Mesendoderm (in vitro differentiated cells): ENCODE results near the gene RAB1B.

Source experiments
- DNase-seq: peaks from one replicate; pipeline ENCODE4 v3.0.0; 2013
- H2AK5ac ChIP-seq: 2 replicates; pipeline ENCODE4 v1.6.1; 2013; ENCODE audit warnings: low read length, inconsistent platforms
- H2BK120ac ChIP-seq: 2 replicates; pipeline ENCODE4 v1.6.1; 2013; ENCODE audit warnings: low read depth, mild to moderate bottlenecking, low read length, moderate library complexity, mixed read lengths
- H2BK15ac ChIP-seq: replicated peaks from 2 replicates; pipeline ENCODE4 v1.6.1; 2013; ENCODE audit warnings: low read depth, mild to moderate bottlenecking, moderate library complexity
- H2BK5ac ChIP-seq: 2 replicates; pipeline ENCODE4 v1.6.1; 2013; ENCODE audit warnings: low read length, inconsistent platforms
- H3K18ac ChIP-seq: 2 replicates; pipeline ENCODE4 v1.6.1; 2013; ENCODE audit warnings: mild to moderate bottlenecking, low read length, mixed read lengths
- H3K23ac ChIP-seq: one replicate; pipeline ENCODE4 v1.6.1; 2013; ENCODE audit warnings: low read length
- H3K27ac ChIP-seq: 2 replicates; pipeline ENCODE4 v1.5.1; 2013; ENCODE audit warnings: low read depth, mild to moderate bottlenecking, inconsistent platforms, low read length, moderate library complexity
- H3K27me3 ChIP-seq: 2 replicates; pipeline ENCODE4 v1.6.1; 2013; ENCODE audit warnings: low read length, control low read depth, mild to moderate bottlenecking, inconsistent platforms; ENCODE audit not compliant: insufficient read depth, poor library complexity
- H3K36me3 ChIP-seq: 2 replicates; pipeline ENCODE4 v1.6.1; 2013; ENCODE audit warnings: low read length, inconsistent platforms; ENCODE audit not compliant: control insufficient read depth, insufficient read depth
- H3K4ac ChIP-seq: one replicate; pipeline ENCODE4 v1.6.1; 2013; ENCODE audit warnings: low read depth, mild to moderate bottlenecking, low read length, moderate library complexity
- H3K4me1 ChIP-seq: 2 replicates; pipeline ENCODE4 v1.6.1; 2013; ENCODE audit warnings: low read depth, low read length, inconsistent platforms; ENCODE audit not compliant: control insufficient read depth
- H3K4me2 ChIP-seq: 2 replicates; pipeline ENCODE4 v1.6.1; 2013; ENCODE audit warnings: low read length
- H3K4me3 ChIP-seq: 2 replicates; pipeline ENCODE4 v1.5.1; 2013; ENCODE audit warnings: mild to moderate bottlenecking, low read length
- H3K56ac ChIP-seq: one replicate; pipeline ENCODE4 v1.6.1; 2013; ENCODE audit warnings: low read length
- H3K79me1 ChIP-seq: 2 replicates; pipeline ENCODE4 v1.6.1; 2013; ENCODE audit warnings: low read length, inconsistent platforms
- H3K79me2 ChIP-seq: 2 replicates; pipeline ENCODE4 v1.6.1; 2013; ENCODE audit warnings: mild to moderate bottlenecking, low read length; ENCODE audit not compliant: control insufficient read depth, insufficient read depth
- H3K9ac ChIP-seq: 2 replicates; pipeline ENCODE4 v1.6.1; 2013; ENCODE audit warnings: low read length, inconsistent platforms
- H4K5ac ChIP-seq: one replicate; pipeline ENCODE4 v1.6.1; 2013; ENCODE audit warnings: low read length
- H4K8ac ChIP-seq: one replicate; pipeline ENCODE4 v1.6.1; 2013; ENCODE audit warnings: low read depth, mild to moderate bottlenecking, control low read depth, low read length, moderate library complexity
- WGBS: extraction: QIAGEN DNeasy Blood & Tissue Kit; methylation state at CpG from one replicate; pipeline ENCODE4 v1.1.7; 2013; ENCODE audit warnings: low lambda C conversion rate, missing lambda C conversion rate; ENCODE audit not compliant: insufficient coverage; ENCODE audit errors: extremely low coverage; 5-methylcytosine and 5-hydroxymethylcytosine counted together

The RAB1B gene

GRCh38 chr11:66264383-66264782 lies 4.1 kb upstream of the RAB1B start:
- no peak overlapping the region for H3K18ac ChIP-seq
- no peak overlapping the region for H3K27ac ChIP-seq
- H2AK5ac ChIP-seq = no peak overlapping the region
- H3K4me1 ChIP-seq = no peaks in the 10 kb centered on the region
- H3K4me2 ChIP-seq = no peak overlapping the region
- H3K23ac ChIP-seq = no peak overlapping the region
- no peak overlapping the region for H4K5ac ChIP-seq
- no peak for DNase-seq
- no peaks in the 10 kb centered on the region for H3K79me2 ChIP-seq
- no peaks in the 10 kb centered on the region for H3K27me3 ChIP-seq
- H4K8ac ChIP-seq = no peak overlapping the region
- H2BK5ac ChIP-seq = no peak overlapping the region
- no peak overlapping the region for H2BK120ac ChIP-seq
- H3K36me3 ChIP-seq = peaks cover 15% of the 10 kb centered on the region
- no peak overlapping the region for H3K4me3 ChIP-seq
- H2BK15ac ChIP-seq = no peak overlapping the region
- H3K56ac ChIP-seq = no peak overlapping the region
- no CpG with 5 or more reads among the region's 8 CpGs for WGBS
- no peak overlapping the region for H3K4ac ChIP-seq
- H3K9ac ChIP-seq = no peak overlapping the region
- peaks cover 5% of the 10 kb centered on the region for H3K79me1 ChIP-seq

GRCh38 chr11:66264914-66265313 lies 3.5 kb upstream of the RAB1B start:
- Histone ChIP-seq H2BK5ac (no peak overlapping the region), H2BK15ac (no peak overlapping the region), H3K79me2 (peaks cover 2% of the 10 kb centered on the region), H2AK5ac (no peak overlapping the region), H4K8ac (no peak overlapping the region), H3K9ac (no peak overlapping the region), H3K79me1 (peaks cover 4% of the 10 kb centered on the region), H3K18ac (no peak overlapping the region), H3K36me3 (peaks cover 12% of the 10 kb centered on the region), H3K56ac (no peak overlapping the region), H3K4me3 (no peak overlapping the region), H2BK120ac (no peak overlapping the region), H3K27ac (no peak overlapping the region), H4K5ac (no peak overlapping the region), H3K23ac (no peak overlapping the region), H3K4me1 (no peaks in the 10 kb centered on the region), H3K4ac (no peak overlapping the region), H3K27me3 (no peaks in the 10 kb centered on the region), H3K4me2 (no peak overlapping the region)
- DNase-seq = peak; percentile 72
- no CpG with 5 or more reads among the region's 12 CpGs for WGBS

- peaks cover 10% of the 10 kb centered on the region for H3K36me3 ChIP-seq
- H3K4me2 ChIP-seq = no peak overlapping the region
- H4K8ac ChIP-seq = no peak overlapping the region
- no peak overlapping the region for H3K27ac ChIP-seq
- H2BK5ac ChIP-seq = no peak overlapping the region
- no peak overlapping the region for H3K56ac ChIP-seq
- WGBS = no CpG with 5 or more reads among the region's 26 CpGs
- H2AK5ac ChIP-seq = no peak overlapping the region
- H3K9ac ChIP-seq = no peak overlapping the region
- H3K79me1 ChIP-seq = peaks cover 5% of the 10 kb centered on the region
- H3K18ac ChIP-seq = no peak overlapping the region
- H3K4ac ChIP-seq = no peak overlapping the region
- no peaks in the 10 kb centered on the region for H3K4me1 ChIP-seq
- no peak for DNase-seq
- H3K79me2 ChIP-seq = peaks cover 6% of the 10 kb centered on the region
- H3K27me3 ChIP-seq = no peaks in the 10 kb centered on the region
- H4K5ac ChIP-seq = no peak overlapping the region
- H2BK120ac ChIP-seq = no peak overlapping the region
- no peak overlapping the region for H2BK15ac ChIP-seq
- H3K23ac ChIP-seq = no peak overlapping the region
- no peak overlapping the region for H3K4me3 ChIP-seq
These were observed 2.7 kb upstream of the RAB1B start for GRCh38 chr11:66265531-66266377.

GRCh38 chr11:66266378-66267038 lies 1.9 kb upstream of the RAB1B start:
- no peak overlapping the region for H3K4ac ChIP-seq
- no peaks in the 10 kb centered on the region for H3K4me1 ChIP-seq
- peaks cover 6% of the 10 kb centered on the region for H3K79me2 ChIP-seq
- H3K9ac ChIP-seq = no peak overlapping the region
- H3K23ac ChIP-seq = no peak overlapping the region
- H2BK120ac ChIP-seq = no peak overlapping the region
- H3K79me1 ChIP-seq = peaks cover 6% of the 10 kb centered on the region
- H4K5ac ChIP-seq = no peak overlapping the region
- peaks cover 10% of the 10 kb centered on the region for H3K36me3 ChIP-seq
- peak overlapping the region; percentile 42 for H3K56ac ChIP-seq
- no peak overlapping the region for H3K27ac ChIP-seq
- no CpG with 5 or more reads among the region's 20 CpGs for WGBS
- no peak overlapping the region for H2BK15ac ChIP-seq
- no peak overlapping the region for H2BK5ac ChIP-seq
- DNase-seq = no peak
- no peak overlapping the region for H3K18ac ChIP-seq
- H3K4me3 ChIP-seq = no peak overlapping the region
- H3K27me3 ChIP-seq = no peaks in the 10 kb centered on the region
- no peak overlapping the region for H3K4me2 ChIP-seq
- no peak overlapping the region for H4K8ac ChIP-seq
- H2AK5ac ChIP-seq = no peak overlapping the region

GRCh38 chr11:66267039-66267378 lies 1.4 kb upstream of the RAB1B start:
- H3K27me3 ChIP-seq = no peaks in the 10 kb centered on the region
- H3K79me1 ChIP-seq = peaks cover 6% of the 10 kb centered on the region
- no peak overlapping the region for H3K4ac ChIP-seq
- peaks cover 6% of the 10 kb centered on the region for H3K79me2 ChIP-seq
- peaks cover 8% of the 10 kb centered on the region for H3K36me3 ChIP-seq
- H2AK5ac ChIP-seq = no peak overlapping the region
- peak overlapping the region; percentile 42 for H3K56ac ChIP-seq
- H4K8ac ChIP-seq = no peak overlapping the region
- H4K5ac ChIP-seq = no peak overlapping the region
- H2BK15ac ChIP-seq = no peak overlapping the region
- H3K23ac ChIP-seq = no peak overlapping the region
- H2BK5ac ChIP-seq = no peak overlapping the region
- H3K9ac ChIP-seq = peak overlapping the region; percentile 22
- H2BK120ac ChIP-seq = no peak overlapping the region
- no peaks in the 10 kb centered on the region for H3K4me1 ChIP-seq
- no peak for DNase-seq
- H3K4me3 ChIP-seq = no peak overlapping the region
- H3K4me2 ChIP-seq = no peak overlapping the region
- no peak overlapping the region for H3K27ac ChIP-seq
- H3K18ac ChIP-seq = no peak overlapping the region
- WGBS = no CpG with 5 or more reads among the region's 13 CpGs
